Measurements from ENCODE around the gene ABHD17A. TPM values are rescaled to one million over a fixed set of nuclear protein-coding genes. Genes with fewer than 3 reads are reported as not detected.
A peak's percentile ranks its signal among the peaks of the same experiment; 100 is the strongest.

ABHD17A gene
- polyA plus RNA-seq, 1 donor (not counting 4 experiments of a cell fraction or from before 2014, with no cell fraction given), result 27.2 TPM

- no peaks in the 10 kb centered on the region for H3K27me3 ChIP-seq (ENCODE audit: control insufficient read depth, extremely low read depth, insufficient read depth, low read length)
- DNase-seq (ENCODE audit: low read depth, low spot score) (no peak), FAIRE-seq (no peak)
- no peak overlapping the region for H3K9ac ChIP-seq (ENCODE audit: control insufficient read depth, extremely low read depth, insufficient read depth, low read length)
- H4K20me1 ChIP-seq (ENCODE audit: control insufficient read depth, extremely low read depth, insufficient read depth, low read length), result peaks cover 45% of the 10 kb centered on the region
- dilution Hi-C loops (cut with MboI; ENCODE audit: extremely low pct_ligation_motif_present, low sequenced_read_pairs), result no loop called here
- peak; percentile 84 to 97 (median 88) for TF ChIP-seq CTCF (optimal IDR thresholded peaks at IDR 0.05 in 1 of 3, IDR thresholded peaks at IDR 0.05 in 1 of 3, conservative IDR thresholded peaks at IDR 0.05 in 1 of 3; ENCODE audit: extremely low read depth in 1 of 3, insufficient read depth in 2 of 3, low read length in 3 of 3)
- no peak for TF ChIP-seq EZH2 (IDR thresholded peaks at IDR 0.05; ENCODE audit: low read length)
- H3K4me3 ChIP-seq (ENCODE audit: control insufficient read depth in 2 of 3, extremely low read depth in 1 of 3, insufficient read depth in 2 of 3, low read depth in 1 of 3, low read length in 3 of 3), result no peak overlapping the region
- H2AFZ ChIP-seq (ENCODE audit: control insufficient read depth, low read length), result no peak overlapping the region
- H3K4me1 ChIP-seq (ENCODE audit: control insufficient read depth, extremely low read depth, insufficient read depth, low read length), result peaks cover 21% of the 10 kb centered on the region
- peaks cover 87% of the 10 kb centered on the region for H3K79me2 ChIP-seq (ENCODE audit: control insufficient read depth, insufficient read depth, low read length)
- H3K9me1 ChIP-seq (ENCODE audit: control insufficient read depth, extremely low read depth, insufficient read depth, low read length), result no peaks in the 10 kb centered on the region
- no peak overlapping the region for H3K4me2 ChIP-seq (ENCODE audit: control insufficient read depth, extremely low read depth, insufficient read depth, low read depth, low read length)
- peaks cover 11% of the 10 kb centered on the region in 2 experiments for H3K36me3 ChIP-seq (ENCODE audit: control insufficient read depth in 2 of 2, extremely low read depth in 1 of 2, insufficient read depth in 2 of 2, low read length in 2 of 2)
- H3K9me3 ChIP-seq (ENCODE audit: control insufficient read depth, low read depth, low read length), result no peaks in the 10 kb centered on the region
- H3K27ac ChIP-seq (ENCODE audit: control insufficient read depth, insufficient read depth, low read length), result no peak overlapping the region
Measured at GRCh38 chr19:1837625-1838105, 47.6 kb downstream of the ABHD17A start.

DNA sequence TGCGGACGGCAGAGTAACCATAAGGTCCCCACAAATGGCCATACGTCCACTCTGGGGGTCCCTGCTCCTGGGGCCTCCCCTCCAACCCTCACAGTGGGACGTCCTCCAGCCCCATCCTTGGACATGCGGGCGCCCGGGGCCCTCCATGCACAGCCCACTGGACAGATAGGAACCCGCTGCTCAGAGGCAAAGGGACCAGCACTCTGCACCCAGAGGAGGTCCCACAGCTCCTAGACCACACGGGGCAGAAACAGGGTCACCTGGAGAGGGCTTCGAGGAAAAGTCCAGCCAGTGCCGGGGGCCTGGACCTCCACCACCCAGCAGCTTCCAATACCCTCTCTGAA lies 48.1 kb downstream of the ABHD17A start:
- H4K20me1 ChIP-seq (ENCODE audit: control insufficient read depth, extremely low read depth, insufficient read depth, low read length), result peaks cover 42% of the 10 kb centered on the region
- H3K4me2 ChIP-seq (ENCODE audit: control insufficient read depth, extremely low read depth, insufficient read depth, low read depth, low read length), result no peak overlapping the region
- no peak overlapping the region for H3K27ac ChIP-seq (ENCODE audit: control insufficient read depth, insufficient read depth, low read length)
- FAIRE-seq, result no peak
- TF ChIP-seq EZH2 (IDR thresholded peaks at IDR 0.05; ENCODE audit: low read length) (no peak), CTCF (optimal IDR thresholded peaks at IDR 0.05 in 1 of 3, IDR thresholded peaks at IDR 0.05 in 1 of 3, conservative IDR thresholded peaks at IDR 0.05 in 1 of 3; ENCODE audit: extremely low read depth in 1 of 3, insufficient read depth in 2 of 3, low read length in 3 of 3) (no peak)
- no peak for DNase-seq (ENCODE audit: low read depth, low spot score)
- H3K4me3 ChIP-seq (ENCODE audit: control insufficient read depth in 2 of 3, extremely low read depth in 1 of 3, insufficient read depth in 2 of 3, low read depth in 1 of 3, low read length in 3 of 3), result no peak overlapping the region
- H3K9ac ChIP-seq (ENCODE audit: control insufficient read depth, extremely low read depth, insufficient read depth, low read length), result no peak overlapping the region
- H3K79me2 ChIP-seq (ENCODE audit: control insufficient read depth, insufficient read depth, low read length), result peaks cover 86% of the 10 kb centered on the region
- H3K27me3 ChIP-seq (ENCODE audit: control insufficient read depth, extremely low read depth, insufficient read depth, low read length), result no peaks in the 10 kb centered on the region
- no peaks in the 10 kb centered on the region for H3K9me1 ChIP-seq (ENCODE audit: control insufficient read depth, extremely low read depth, insufficient read depth, low read length)
- dilution Hi-C loops (cut with MboI; ENCODE audit: extremely low pct_ligation_motif_present, low sequenced_read_pairs), result no loop called here
- H3K9me3 ChIP-seq (ENCODE audit: control insufficient read depth, low read depth, low read length), result no peaks in the 10 kb centered on the region
- H2AFZ ChIP-seq (ENCODE audit: control insufficient read depth, low read length), result no peak overlapping the region
- peaks cover 11% of the 10 kb centered on the region in 2 experiments for H3K36me3 ChIP-seq (ENCODE audit: control insufficient read depth in 2 of 2, extremely low read depth in 1 of 2, insufficient read depth in 2 of 2, low read length in 2 of 2)
- H3K4me1 ChIP-seq (ENCODE audit: control insufficient read depth, extremely low read depth, insufficient read depth, low read length), result peaks cover 16% of the 10 kb centered on the region
